Measurements from ENCODE around the gene THBS1.

THBS1 gene

GRCh38 chr15:39618063-39618823 is 37.4 kb downstream of the THBS1 start:
- TF ChIP-seq GATA3 (IDR thresholded peaks at IDR 0.05; ENCODE audit: low read depth, low read length) (no peak), GATA2 (IDR thresholded peaks at IDR 0.05; ENCODE audit: low read depth, low read length) (no peak)

DNA sequence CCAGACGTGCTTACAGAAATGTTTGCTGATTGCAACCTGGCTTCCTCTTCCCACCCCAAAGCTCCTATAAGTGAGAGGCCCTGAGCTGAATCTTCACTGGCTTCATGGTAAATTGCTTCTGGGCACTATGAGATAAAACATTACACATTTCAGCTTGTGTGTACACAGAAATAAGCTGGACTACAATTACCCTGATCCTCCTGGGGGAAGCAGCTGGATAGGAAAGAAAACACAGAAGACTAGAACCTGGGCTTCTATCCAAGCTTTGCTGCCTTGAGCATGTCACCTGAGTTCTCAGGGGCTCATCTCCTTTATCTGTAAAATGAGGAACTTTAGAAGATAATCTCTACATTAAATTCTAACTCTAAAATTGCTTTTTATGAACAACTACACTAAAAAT is 40.3 kb downstream of the THBS1 start:
- no peak for TF ChIP-seq GATA2 (IDR thresholded peaks at IDR 0.05; ENCODE audit: low read depth, low read length)
- TF ChIP-seq GATA3 (IDR thresholded peaks at IDR 0.05; ENCODE audit: low read depth, low read length): no peak

DNA sequence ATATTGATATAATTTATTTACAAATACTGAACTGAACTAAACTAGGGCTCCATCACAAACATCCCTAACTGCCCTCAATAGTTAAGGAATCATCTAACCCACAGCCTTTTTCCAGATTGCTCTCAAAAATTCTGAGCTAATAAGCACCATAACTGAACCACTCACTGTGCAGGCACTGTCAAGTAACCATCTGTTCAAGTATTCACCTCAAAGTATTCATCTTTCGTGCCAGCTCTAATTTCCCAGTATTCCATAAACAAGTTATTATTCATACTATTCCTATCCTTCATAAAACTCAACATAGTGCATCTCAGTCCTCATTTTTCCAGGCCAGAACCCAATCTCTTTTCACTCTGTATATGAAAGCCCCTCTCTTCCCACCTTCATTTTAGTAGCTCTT is 41.1 kb downstream of the THBS1 start:
- TF ChIP-seq GATA3 (IDR thresholded peaks at IDR 0.05; ENCODE audit: low read depth, low read length): no peak
- no peak for TF ChIP-seq GATA2 (IDR thresholded peaks at IDR 0.05; ENCODE audit: low read depth, low read length)

- TF ChIP-seq GATA2 (IDR thresholded peaks at IDR 0.05; ENCODE audit: low read depth, low read length) (no peak), GATA3 (IDR thresholded peaks at IDR 0.05; ENCODE audit: low read depth, low read length) (no peak)
Observed at GRCh38 chr15:39622660-39623516, 42.0 kb downstream of the THBS1 start.

- TF ChIP-seq GATA3 (IDR thresholded peaks at IDR 0.05; ENCODE audit: low read depth, low read length): no peak
- TF ChIP-seq GATA2 (IDR thresholded peaks at IDR 0.05; ENCODE audit: low read depth, low read length): no peak
Observed at GRCh38 chr15:39623529-39623931, 42.7 kb downstream of the THBS1 start.

DNA sequence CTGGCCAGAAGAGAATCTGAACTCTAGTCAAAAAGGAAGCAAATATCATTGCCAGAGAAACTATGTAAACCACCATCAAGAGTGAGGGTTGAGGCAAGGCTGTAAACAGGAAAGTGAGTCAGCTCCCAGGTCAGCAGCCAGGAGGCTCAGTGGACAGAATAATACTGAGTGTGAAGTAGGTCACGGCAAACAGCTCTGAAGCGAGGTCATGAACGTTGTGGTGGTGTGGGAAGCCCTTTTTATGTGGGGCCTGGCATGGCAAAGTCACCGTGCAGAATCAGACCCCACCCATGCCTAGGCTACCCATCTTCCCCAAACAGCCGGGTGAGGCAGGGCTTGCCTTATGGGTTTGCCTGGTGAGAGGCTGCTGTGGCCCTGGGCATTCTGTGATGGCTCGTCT is 43.9 kb downstream of the THBS1 start:
- TF ChIP-seq GATA2 (IDR thresholded peaks at IDR 0.05; ENCODE audit: low read depth, low read length): no peak

- no peak for TF ChIP-seq GATA2 (IDR thresholded peaks at IDR 0.05; ENCODE audit: low read depth, low read length)
- TF ChIP-seq GATA3 (IDR thresholded peaks at IDR 0.05; ENCODE audit: low read depth, low read length): no peak
Observed at GRCh38 chr15:39625451-39625850, 44.6 kb downstream of the THBS1 start.

DNA sequence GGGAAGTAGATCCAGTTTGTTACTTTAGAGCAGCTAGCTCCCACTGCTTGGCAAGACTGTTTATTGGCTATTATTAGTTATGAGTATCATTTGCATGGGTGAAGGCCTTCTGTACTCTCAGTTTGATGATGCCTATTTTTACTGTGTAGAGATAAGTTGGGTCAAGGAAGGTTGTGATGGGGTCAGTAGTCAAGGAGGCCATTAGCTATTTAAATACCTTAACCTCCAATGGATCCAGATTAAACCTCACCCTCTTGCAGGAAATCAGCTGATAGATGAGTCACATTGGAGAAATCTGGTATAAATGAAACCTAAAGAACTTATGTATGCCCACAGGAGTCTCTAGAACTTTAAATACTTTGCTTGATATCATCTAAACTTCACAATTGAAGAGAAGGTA is 45.0 kb downstream of the THBS1 start:
- TF ChIP-seq GATA3 (IDR thresholded peaks at IDR 0.05; ENCODE audit: low read depth, low read length) (no peak), GATA2 (IDR thresholded peaks at IDR 0.05; ENCODE audit: low read depth, low read length) (no peak)

DNA sequence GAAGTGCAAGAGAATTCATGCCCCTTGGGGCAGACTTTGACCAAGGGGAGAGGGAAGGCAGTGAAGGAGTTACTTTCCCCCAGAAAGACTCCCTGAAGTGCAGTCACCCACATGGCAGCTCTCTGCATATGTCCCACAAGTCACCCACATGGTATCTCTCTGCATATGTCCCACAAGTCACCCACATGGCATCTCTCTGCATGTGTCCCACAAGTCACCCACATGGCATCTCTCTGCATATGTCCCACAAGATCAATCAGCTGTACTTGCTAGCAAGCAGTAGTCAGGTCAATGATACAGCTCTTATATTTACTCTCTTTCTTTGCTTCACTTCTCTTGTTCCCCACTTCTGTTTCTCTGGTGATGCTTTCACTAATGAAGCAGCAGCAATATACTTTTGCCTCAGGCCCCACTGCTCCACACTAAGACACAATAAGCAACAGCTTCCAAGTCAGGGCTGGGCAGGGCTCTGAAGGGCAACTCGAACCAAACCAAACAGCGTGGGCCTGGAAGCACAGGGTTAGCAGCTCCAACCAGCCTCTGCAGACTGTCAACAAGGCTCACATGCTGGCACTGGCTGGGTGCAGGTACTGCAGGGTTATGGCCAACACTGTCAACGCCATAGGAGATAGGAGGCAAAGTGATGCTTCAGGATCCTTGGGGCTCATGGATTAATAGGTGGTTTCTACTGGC is 46.7 kb downstream of the THBS1 start:
- TF ChIP-seq GATA2 (IDR thresholded peaks at IDR 0.05; ENCODE audit: low read depth, low read length) (no peak), GATA3 (IDR thresholded peaks at IDR 0.05; ENCODE audit: low read depth, low read length) (no peak)

GRCh38 chr15:39628144-39628508 is 47.2 kb downstream of the THBS1 start:
- no peak for TF ChIP-seq GATA2 (IDR thresholded peaks at IDR 0.05; ENCODE audit: low read depth, low read length)
- TF ChIP-seq GATA3 (IDR thresholded peaks at IDR 0.05; ENCODE audit: low read depth, low read length): no peak

- TF ChIP-seq GATA2 (IDR thresholded peaks at IDR 0.05; ENCODE audit: low read depth, low read length) (no peak), GATA3 (IDR thresholded peaks at IDR 0.05; ENCODE audit: low read depth, low read length) (no peak)
Observed at GRCh38 chr15:39628546-39629257, 47.8 kb downstream of the THBS1 start.

DNA sequence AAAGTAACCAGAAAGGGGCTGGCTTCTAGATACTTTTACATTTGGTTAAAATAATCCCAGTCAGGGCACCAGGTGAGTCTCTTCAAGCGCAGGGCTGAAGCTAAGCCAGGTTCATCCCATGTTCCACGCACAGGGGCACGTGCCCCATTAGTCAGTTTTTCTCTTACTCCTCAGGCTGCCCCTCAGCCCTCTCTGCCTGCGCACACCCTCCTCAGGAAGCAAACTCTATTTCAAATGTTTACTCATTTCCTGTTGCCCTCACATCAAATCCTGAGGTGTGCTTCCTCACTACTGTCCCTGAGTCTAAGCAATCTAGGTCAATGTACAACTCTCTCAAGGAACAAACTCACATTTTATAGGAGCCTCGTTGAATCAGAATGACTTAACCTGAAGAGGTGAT is 48.5 kb downstream of the THBS1 start:
- no peak for TF ChIP-seq GATA2 (IDR thresholded peaks at IDR 0.05; ENCODE audit: low read depth, low read length)
- no peak for TF ChIP-seq GATA3 (IDR thresholded peaks at IDR 0.05; ENCODE audit: low read depth, low read length)

- no peak for TF ChIP-seq GATA3 (IDR thresholded peaks at IDR 0.05; ENCODE audit: low read depth, low read length)
- no peak for TF ChIP-seq GATA2 (IDR thresholded peaks at IDR 0.05; ENCODE audit: low read depth, low read length)
Observed at GRCh38 chr15:39629906-39630305, 49.0 kb downstream of the THBS1 start.

DNA sequence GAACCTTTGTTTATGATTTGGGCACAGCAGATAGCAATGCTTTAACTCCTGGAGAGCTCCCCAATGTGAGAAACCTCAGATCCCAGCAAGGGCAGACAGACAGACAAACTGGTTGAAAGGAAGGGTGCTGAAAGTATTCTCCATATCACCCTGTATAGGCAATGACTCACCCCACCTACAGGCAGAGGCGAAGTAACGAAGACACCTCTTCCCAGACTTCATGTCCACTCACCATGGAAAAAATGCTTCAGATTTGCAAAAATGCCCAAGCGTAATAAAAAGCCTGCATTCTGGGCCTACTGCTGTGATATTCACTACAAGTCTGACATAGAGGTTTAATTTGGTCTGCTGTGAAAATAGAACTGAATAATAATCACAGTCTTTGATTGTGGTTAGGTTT is 50.5 kb downstream of the THBS1 start:
- TF ChIP-seq GATA3 (IDR thresholded peaks at IDR 0.05; ENCODE audit: low read depth, low read length) (no peak), GATA2 (IDR thresholded peaks at IDR 0.05; ENCODE audit: low read depth, low read length) (no peak)
